GM12892 (cell line): Measurements from ENCODE around the gene MYLK.

Experiments used
- POLR2A ChIP-seq: IDR thresholded peaks from 2 replicates; pipeline ENCODE4 v1.6.1; 2011; ENCODE audit warnings: low read depth, low read length, control low read depth
- POLR2AphosphoS5 ChIP-seq: IDR thresholded peaks from 2 replicates; pipeline ENCODE4 v1.6.1; 2011; ENCODE audit warnings: low read depth, low read length, control low read depth
- TAF1 ChIP-seq: IDR thresholded peaks from 2 replicates; pipeline ENCODE4 v1.6.1; 2011; ENCODE audit warnings: low read depth, mild to moderate bottlenecking, control low read depth, low read length, borderline replicate concordance

DNA sequence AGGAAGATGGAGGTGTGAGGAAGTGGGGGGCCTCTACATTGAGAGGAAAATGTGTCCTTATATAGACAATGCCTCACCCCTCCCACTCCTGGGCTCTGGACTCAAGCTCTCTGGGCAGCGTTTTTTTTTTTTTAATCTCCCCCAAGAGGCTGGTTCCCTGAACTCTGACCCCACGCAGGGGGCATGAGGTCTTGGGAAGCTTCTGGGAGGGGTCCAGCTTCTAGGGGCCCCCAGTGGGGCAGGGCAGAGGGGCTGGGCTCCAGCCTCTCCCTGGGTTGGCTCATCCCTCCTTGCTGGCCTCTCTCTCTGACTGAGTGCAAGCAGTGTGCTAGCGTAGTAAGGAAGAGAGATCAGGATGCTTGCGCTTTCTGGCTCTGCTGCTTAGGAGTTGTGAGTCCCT, 197.9 kb downstream of the MYLK start:
- TF ChIP-seq POLR2A (no peak), TAF1 (no peak), POLR2AphosphoS5 (no peak)
